ENCODE data around the gene ACKR4. TPM values are rescaled to one million over a fixed set of nuclear protein-coding genes. Genes with fewer than 3 reads are reported as not detected.

The ACKR4 gene
- total and polyA plus RNA-seq, 2 donors (not counting 3 experiments of a cell fraction or from before 2014, with no cell fraction given) = 3.2 to 14.3 TPM

GRCh38 chr3:132569580-132569979 is 27.5 kb upstream of the ACKR4 start:
- ChIA-PET CTCF (interaction anchor here (1.3 kb wide), 1 partner anchor 26 kb away, joined by 3 read pairs; no protein-coding TSS in a partner anchor), POLR2A (no interaction called here)
- dilution Hi-C loops (cut with MboI; ENCODE audit: extremely low pct_ligation_motif_present, low sequenced_read_pairs) = no loop called here
- H3K79me2 ChIP-seq (ENCODE audit: control insufficient read depth, insufficient read depth, low read length) = no peaks in the 10 kb centered on the region
- H3K27me3 ChIP-seq (ENCODE audit: control insufficient read depth in 2 of 2, insufficient read depth in 2 of 2, low read length in 2 of 2) = no peaks in the 10 kb centered on the region
- no peaks in the 10 kb centered on the region for H3K36me3 ChIP-seq (ENCODE audit: control insufficient read depth in 2 of 2, extremely low read depth in 1 of 2, insufficient read depth in 2 of 2, low read length in 2 of 2)
- TF ChIP-seq GATA2 (IDR thresholded peaks at IDR 0.05; ENCODE audit: insufficient read depth, insufficient read length, low read depth, low read length) (no peak), JUN (IDR thresholded peaks at IDR 0.05; ENCODE audit: borderline replicate concordance, insufficient read depth, insufficient read length, low read depth) (no peak), POLR2A (IDR thresholded peaks at IDR 0.05; ENCODE audit: low read depth, low read length) (no peak), EZH2 (IDR thresholded peaks at IDR 0.05; ENCODE audit: borderline replicate concordance, low read depth, low read length, severe bottlenecking) (no peak), MAX (IDR thresholded peaks at IDR 0.05; ENCODE audit: insufficient read depth, insufficient read length) (no peak), POLR2AphosphoS5 (IDR thresholded peaks at IDR 0.05; ENCODE audit: insufficient read depth, low read depth, low read length) (no peak), CTCF (IDR thresholded peaks at IDR 0.05; ENCODE audit: extremely low read depth in 1 of 2, insufficient read depth in 1 of 2, low read depth in 1 of 2, low read length in 2 of 2) (no peak), MYC (IDR thresholded peaks at IDR 0.05; ENCODE audit: low read depth, low read length) (no peak), FOS (IDR thresholded peaks at IDR 0.05; ENCODE audit: borderline replicate concordance, insufficient read depth, low read length) (no peak)
- H3K27ac ChIP-seq (ENCODE audit: insufficient read depth, low read depth, low read length) = no peak overlapping the region
- H3K9ac ChIP-seq (replicated peaks; ENCODE audit: extremely low read depth, insufficient read depth, low read length) = no peak overlapping the region
- H3K4me3 ChIP-seq (replicated peaks in 1 of 3; ENCODE audit: insufficient read depth in 1 of 3, low read depth in 1 of 3, low read length in 3 of 3) = no peak overlapping the region
- no peak overlapping the region for H3K4me2 ChIP-seq (ENCODE audit: insufficient read depth, low read length)
- H2AFZ ChIP-seq (ENCODE audit: low read depth, low read length) = no peak overlapping the region
- no peak for DNase-seq (ENCODE audit: low read depth, low spot score)
- H4K20me1 ChIP-seq (replicated peaks; ENCODE audit: control insufficient read depth, extremely low read depth, insufficient read depth, low read length) = no peaks in the 10 kb centered on the region
- H3K9me3 ChIP-seq (replicated peaks; ENCODE audit: control insufficient read depth, insufficient read depth, low read length) = no peaks in the 10 kb centered on the region
- no peaks in the 10 kb centered on the region for H3K4me1 ChIP-seq (ENCODE audit: control insufficient read depth, extremely low read depth, insufficient read depth, low read length)
- no peak for FAIRE-seq
- H3K9me1 ChIP-seq (replicated peaks; ENCODE audit: control insufficient read depth, extremely low read depth, insufficient read depth, low read length) = no peaks in the 10 kb centered on the region
- intact Hi-C loops (cut with micrococcal nuclease) = no loop called here
- no TSS peak for BruUV-seq (replicated peaks)
